Stimulated activated CD4-positive, alpha-beta T cell treated with anti-CD3 and anti-CD28 coated beads, TNF-alpha, amount 100 ng/mL, for 48 hours (primary cell): Measurements from ENCODE around the gene ITGA6.

Experiments used
- DNase-seq, 3 donors: peaks; one replicate each; pipeline ENCODE4 v3.0.0-alpha.2; 2020; ENCODE audit warnings: low read depth in 3 of 3

The ITGA6 gene

GRCh38 chr2:172465417-172466334 is 38.3 kb downstream of the ITGA6 start:
- peak; percentile 47 to 55 (median 51) for DNase-seq

DNA sequence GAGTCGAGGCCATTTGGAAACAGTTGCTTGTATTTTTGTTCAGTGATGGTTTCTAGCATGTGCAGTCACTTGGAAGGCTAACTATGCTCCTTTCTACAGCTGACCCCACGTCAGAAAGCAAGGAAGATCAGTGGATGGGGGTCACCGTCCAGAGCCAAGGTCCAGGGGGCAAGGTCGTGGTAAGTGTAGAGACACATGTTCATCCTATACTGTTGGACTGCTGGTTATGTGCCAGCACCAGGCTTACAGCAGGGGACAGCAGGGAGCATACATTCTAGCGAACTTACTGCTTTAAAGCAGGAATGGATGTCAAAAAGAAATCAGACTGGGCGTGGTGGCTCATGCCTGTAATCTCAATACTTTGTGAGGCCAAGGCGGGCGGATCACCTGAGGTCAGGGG is 40.0 kb downstream of the ITGA6 start:
- no peak for DNase-seq

- no peak for DNase-seq
These were observed 43.9 kb downstream of the ITGA6 start for GRCh38 chr2:172470958-172471922.

DNA sequence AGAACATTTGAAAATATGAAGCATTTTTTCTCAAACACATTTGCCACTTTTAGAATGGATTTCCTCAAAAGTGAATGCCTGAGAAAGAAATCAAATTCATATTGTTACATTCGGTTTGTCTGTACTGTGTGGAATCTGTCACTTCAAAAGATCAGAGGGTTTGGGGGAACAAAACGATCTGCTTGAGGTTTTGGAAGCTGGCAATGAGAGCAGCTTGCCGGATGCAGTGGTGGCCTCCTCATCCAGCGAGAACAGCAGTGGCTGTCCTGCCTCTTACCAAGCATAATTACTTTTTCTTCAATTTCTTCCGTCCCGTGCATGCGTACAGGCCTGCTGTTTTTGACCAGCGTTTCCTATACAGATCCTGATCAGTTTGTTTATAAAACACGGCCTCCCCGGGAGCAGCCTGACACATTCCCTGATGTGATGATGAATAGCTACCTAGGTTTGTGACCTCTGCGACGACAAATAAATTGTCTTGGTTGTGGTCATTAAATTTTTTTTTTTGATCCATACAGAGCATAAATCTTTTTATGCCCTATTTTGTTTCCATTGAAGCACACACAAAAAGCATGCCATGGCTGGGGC is 45.2 kb downstream of the ITGA6 start:
- no peak for DNase-seq

DNA sequence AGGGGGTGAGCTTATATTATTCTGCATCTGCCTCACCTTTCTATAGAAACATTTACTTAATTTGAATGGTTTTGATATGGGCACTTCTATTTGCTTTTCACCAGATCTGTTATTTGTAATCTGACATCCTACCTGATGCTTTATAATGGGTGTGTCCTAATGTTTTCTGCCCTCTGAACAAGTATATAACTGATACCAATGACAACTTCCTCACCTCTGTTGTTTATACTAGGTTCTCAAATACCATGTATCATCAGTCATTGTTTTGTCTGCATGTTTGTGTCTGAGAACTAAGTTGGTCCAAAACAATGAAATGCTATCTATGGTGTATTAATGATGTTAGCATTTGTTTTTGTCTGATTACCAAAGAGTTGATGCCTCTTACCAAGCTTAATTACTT is 45.8 kb downstream of the ITGA6 start:
- DNase-seq, result no peak

DNA sequence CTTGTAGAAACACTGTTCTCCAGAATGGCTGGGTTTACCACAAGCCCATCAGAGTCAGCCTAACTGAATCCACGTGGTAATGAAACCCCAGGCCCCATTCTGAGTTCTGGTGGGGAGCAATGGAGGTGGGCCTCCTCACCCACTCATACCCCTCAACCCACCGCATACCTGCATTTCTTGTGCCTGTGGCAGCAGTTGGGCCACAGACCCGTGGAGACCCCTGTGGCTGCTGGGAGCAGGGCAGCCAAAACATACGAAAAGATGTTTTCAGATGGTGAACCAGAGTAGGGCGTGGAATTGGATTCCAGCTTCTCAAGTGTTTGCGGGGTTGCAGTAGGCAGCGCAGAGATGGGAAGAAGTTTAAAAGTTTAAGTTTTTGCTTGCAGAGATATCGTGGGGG is 51.0 kb downstream of the ITGA6 start:
- DNase-seq, result no peak

DNA sequence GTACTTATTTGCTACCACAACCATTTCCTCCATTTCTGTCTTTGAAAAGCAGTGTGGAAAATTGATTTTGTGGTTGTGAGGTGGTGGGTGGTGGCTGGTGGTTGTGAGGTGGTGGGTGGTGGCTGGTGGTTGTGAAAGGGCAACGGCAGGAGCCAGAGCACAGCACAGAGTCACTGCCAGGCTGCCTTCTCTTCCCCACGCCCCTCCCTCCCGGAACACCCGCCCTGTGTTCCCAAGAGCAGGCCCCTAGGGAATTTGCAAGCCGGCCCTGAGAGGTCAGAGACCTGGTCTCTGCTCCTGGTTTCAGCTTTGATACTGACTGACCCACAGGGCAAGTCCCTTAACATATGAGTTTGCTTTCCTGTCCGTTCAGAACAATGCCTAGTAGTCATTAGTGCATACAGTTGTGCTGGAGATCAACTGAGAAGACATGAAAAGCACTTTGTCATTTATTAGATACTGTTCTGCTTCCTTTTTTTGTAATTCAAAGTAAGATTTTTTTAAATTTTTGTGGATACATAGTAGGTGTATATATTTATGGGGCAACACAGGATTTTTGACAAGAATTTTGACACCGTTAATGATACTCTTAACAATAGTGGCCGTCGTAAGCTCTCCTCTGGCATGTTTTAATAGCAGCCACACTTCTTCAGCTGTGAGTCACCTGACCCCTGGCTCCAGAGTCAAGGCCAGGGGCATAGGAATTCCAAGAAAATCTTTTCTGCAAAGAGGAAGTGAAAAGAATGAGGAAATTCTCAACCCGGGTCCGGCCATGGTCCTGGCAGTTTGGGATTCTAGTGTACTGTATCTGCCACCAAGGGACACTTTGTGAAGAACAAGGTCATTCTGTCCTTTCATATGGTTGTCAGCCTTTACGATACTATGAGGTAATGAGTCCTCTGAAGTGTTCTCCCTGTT is 53.2 kb downstream of the ITGA6 start:
- DNase-seq, result no peak

- no peak for DNase-seq
These were observed 54.3 kb downstream of the ITGA6 start for GRCh38 chr2:172481507-172482262.

- DNase-seq, result no peak
These were observed 56.9 kb downstream of the ITGA6 start for GRCh38 chr2:172484253-172484652.

- no peak for DNase-seq
These were observed 57.3 kb downstream of the ITGA6 start for GRCh38 chr2:172484706-172485105.

DNA sequence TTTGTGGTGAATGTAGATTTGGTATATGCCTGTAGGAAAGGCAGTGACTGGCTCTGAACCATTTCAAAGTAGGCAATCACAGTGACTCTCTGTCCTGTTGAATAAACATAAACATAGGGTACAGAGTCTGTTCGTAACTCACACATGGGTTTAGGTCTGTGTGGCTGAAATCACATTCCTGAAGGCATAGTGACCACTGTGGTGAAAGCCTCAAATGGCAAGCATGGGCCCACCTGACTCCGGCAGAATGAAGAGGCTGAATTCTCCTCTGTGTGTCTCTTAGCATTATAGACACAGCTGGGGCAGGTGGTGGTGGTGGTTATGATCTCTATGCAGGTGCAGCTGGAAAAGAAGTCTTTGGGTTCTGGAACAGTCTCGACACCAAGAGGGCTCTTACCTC is 61.2 kb downstream of the ITGA6 start:
- DNase-seq, result no peak

- DNase-seq, result no peak
These were observed 62.3 kb downstream of the ITGA6 start for GRCh38 chr2:172489681-172490080.

DNA sequence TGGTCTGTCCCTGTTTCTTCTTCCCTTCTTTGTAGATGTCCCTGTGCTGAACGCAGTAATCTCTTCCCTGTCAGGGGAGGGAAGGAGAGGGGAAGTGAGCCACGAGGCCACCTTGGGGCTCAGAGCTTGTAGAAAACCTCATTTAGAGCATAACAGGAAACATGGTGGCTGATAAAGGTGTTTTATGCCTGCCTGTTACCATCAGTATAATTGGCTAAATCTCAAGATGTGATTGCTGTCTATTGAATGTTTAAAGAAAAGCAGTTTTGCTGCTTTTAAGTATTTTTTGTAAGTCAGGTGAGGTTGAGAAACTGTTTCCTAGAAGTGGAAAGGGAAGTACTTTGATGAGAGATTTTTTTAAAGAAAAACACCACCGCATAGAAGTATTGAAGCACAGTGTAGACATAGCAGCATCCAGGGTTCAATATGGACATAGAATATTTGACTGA is 68.8 kb downstream of the ITGA6 start:
- DNase-seq, result no peak

DNA sequence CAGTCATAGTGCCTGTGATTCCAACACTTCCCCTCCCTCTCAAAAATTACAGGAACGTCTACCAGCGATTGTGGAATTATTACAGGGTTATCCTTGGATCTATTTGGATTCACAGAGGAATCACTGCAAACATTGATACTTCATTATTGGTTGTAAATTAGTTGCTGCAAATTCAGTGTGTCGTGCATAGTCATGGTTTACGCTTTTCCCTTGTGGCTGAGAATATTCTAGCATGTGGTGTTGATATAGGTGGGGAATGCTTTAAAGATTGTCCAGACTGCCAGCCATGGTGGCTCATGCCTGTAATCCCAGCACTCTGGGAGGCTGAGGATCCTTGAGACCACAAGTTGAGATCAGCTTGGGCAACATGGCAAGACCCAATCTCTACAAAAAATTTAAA is 79.8 kb downstream of the ITGA6 start:
- DNase-seq, result no peak

DNA sequence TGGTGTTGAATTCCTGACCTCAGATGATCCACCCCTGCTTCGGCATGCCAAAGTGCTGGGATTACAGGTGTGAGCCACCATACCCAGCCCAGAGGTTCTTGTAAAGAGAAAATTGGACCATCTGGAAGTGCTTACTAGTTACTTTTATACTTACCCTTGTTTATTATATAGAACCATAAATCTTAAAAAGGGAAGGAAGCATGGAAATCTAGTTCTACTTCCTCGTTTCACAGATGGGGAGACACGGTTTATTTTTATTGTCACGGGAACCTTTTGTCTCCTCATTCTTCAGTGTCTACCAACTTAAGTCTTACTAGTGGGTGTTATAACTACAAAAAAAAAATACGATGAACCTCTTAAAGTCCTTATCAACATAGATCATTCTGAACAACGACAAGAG is 82.7 kb downstream of the ITGA6 start:
- no peak for DNase-seq

GRCh38 chr2:172510548-172510947 is 83.2 kb downstream of the ITGA6 start:
- no peak for DNase-seq

DNA sequence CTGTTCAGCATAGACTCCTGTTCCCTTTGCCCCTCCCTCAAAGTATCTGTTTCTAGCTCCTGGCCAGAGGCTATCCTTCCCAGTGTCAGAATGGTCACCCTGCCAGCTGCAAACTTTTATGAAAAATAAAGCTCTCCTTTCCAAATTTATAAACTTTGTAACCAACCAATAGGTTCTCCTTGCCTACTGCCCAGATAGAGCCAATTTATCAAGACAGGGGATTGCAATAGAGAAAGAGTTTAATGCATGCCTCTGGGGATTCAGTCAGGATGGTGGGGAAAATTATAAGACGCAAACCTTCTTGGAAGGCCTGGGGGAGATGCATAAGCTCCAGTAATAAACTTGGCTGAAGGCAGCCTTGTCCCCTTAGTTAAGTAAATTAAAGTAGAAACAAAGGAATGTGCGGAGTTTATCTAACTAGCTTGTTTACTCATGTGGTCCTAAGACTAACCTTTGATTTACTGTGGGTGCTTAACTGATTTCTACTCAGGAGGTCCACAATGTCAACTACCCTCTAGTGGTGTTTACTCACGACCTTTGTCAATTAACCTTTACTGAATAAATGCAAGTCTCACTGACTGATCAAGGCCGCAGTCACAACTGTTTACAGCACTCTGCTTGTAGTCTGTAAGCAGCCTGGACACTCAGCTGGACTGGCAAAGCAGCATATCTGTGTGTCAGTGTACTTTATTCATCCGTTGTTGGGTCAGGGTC is 85.6 kb downstream of the ITGA6 start:
- no peak for DNase-seq

DNA sequence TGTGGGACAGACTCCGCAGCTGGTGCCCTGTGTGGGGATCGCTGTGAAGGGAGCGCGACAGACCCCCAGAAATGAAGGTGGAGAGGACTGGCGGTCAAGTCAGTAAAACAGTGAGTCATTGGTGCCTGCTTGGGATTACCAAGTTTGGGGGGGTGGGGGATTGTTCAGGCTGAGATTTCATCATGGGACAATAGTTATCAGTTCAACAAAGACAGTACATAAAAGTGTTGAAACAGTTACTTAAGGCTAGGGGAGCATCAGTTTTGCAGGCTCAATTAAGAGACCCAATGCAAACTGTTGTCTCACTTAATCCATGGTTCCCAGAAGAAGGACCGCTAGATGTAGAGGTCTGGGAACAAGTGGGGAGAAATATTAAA is 86.1 kb downstream of the ITGA6 start:
- no peak for DNase-seq

DNA sequence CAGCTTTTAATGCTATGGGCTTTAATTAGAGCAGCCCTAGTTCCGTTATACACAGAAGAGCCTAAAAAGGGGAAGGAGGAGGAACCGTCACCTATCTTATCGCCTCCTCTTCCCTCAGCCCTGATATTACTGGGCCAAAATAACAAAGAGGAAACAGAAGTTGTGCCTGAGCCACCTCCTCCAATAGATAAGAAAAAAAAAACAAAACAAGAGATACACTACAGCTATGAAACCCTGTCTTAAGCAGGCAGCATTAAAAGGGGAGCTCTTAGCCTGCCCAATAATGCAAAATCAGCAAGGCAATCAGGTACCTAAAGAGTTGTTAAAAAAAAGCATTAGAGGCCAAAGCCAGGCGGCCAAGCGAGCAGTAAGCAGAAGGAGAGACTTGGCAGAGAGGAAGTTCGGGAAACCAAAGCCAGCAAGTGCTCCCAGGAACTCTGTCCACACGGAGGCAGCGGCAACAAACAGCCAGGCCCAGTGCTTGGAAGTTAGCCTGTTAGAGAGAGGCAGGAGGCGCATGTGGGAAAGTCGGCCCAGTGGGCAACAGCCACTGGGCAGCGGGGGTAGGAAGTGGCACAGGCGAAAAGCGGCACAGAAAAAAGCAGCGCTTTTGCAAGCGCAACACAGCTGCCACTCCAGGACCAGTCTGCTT is 86.7 kb downstream of the ITGA6 start:
- no peak for DNase-seq
